Measurements from ENCODE around the gene ENTHD1.

- TF ChIP-seq, protein P1, sequence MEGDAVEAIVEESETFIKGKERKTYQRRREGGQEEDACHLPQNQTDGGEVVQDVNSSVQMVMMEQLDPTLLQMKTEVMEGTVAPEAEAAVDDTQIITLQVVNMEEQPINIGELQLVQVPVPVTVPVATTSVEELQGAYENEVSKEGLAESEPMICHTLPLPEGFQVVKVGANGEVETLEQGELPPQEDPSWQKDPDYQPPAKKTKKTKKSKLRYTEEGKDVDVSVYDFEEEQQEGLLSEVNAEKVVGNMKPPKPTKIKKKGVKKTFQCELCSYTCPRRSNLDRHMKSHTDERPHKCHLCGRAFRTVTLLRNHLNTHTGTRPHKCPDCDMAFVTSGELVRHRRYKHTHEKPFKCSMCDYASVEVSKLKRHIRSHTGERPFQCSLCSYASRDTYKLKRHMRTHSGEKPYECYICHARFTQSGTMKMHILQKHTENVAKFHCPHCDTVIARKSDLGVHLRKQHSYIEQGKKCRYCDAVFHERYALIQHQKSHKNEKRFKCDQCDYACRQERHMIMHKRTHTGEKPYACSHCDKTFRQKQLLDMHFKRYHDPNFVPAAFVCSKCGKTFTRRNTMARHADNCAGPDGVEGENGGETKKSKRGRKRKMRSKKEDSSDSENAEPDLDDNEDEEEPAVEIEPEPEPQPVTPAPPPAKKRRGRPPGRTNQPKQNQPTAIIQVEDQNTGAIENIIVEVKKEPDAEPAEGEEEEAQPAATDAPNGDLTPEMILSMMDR (IDR thresholded peaks at IDR 0.05) = no peak
- no peak for TF ChIP-seq POLR2A (IDR thresholded peaks at IDR 0.05)
Measured at GRCh38 chr22:39905687-39906086, 12.1 kb upstream of the ENTHD1 start.
